ENCODE measurements around the gene DHODH.
"Not testable (repeated sequence)": the region's sequence is repeated elsewhere in the genome, so short reads cannot be mapped to it uniquely, and the experiment has no call there.

The DHODH gene

GRCh38 chr16:72008424-72009216, at the start of gene DHODH:
TSS of gene DHODH (plus strand) at chr16:72008744. CDS start at chr16:72008765, 21 bp downstream.
- peak; percentile 97 for DNase-seq (ENCODE audit: low read depth)

- peak; percentile 65 for DNase-seq (ENCODE audit: low read depth)
Observed at GRCh38 chr16:71961066-71962039, 47.2 kb upstream of the DHODH start.

- DNase-seq (ENCODE audit: low read depth) = no peak
Observed at GRCh38 chr16:71963125-71963875, 45.2 kb upstream of the DHODH start.

- DNase-seq (ENCODE audit: low read depth) = no peak
Observed at GRCh38 chr16:71965223-71965622, 43.3 kb upstream of the DHODH start.

- no peak for DNase-seq (ENCODE audit: low read depth)
Observed at GRCh38 chr16:71966932-71967331, 41.6 kb upstream of the DHODH start.

GRCh38 chr16:71969353-71969752, 39.2 kb upstream of the DHODH start:
- no peak for DNase-seq (ENCODE audit: low read depth)

GRCh38 chr16:71971571-71971970, 37.0 kb upstream of the DHODH start:
- no peak for DNase-seq (ENCODE audit: low read depth)

- no peak for DNase-seq (ENCODE audit: low read depth)
Observed at GRCh38 chr16:71972356-71972755, 36.2 kb upstream of the DHODH start.

GRCh38 chr16:71973001-71973400, 35.5 kb upstream of the DHODH start:
- DNase-seq (ENCODE audit: low read depth) = no peak

GRCh38 chr16:71974068-71974818, 34.3 kb upstream of the DHODH start:
- DNase-seq (ENCODE audit: low read depth) = no peak

- DNase-seq (ENCODE audit: low read depth) = no peak
Observed at GRCh38 chr16:71985262-71985974, 23.1 kb upstream of the DHODH start.

- DNase-seq (ENCODE audit: low read depth) = no peak
Observed at GRCh38 chr16:71986131-71986530, 22.4 kb upstream of the DHODH start.

- no peak for DNase-seq (ENCODE audit: low read depth)
Observed at GRCh38 chr16:71995038-71995437, 13.5 kb upstream of the DHODH start.

- not testable (repeated sequence) for DNase-seq (ENCODE audit: low read depth)
Observed at GRCh38 chr16:71997578-71997977, 11.0 kb upstream of the DHODH start.

GRCh38 chr16:72001180-72001874, 7.2 kb upstream of the DHODH start:
- no peak for DNase-seq (ENCODE audit: low read depth)

- DNase-seq (ENCODE audit: low read depth) = no peak
Observed at GRCh38 chr16:72002619-72003018, 5.9 kb upstream of the DHODH start.

- not testable (repeated sequence) for DNase-seq (ENCODE audit: low read depth)
Observed at GRCh38 chr16:72008065-72008423, 500 bp upstream of the DHODH start.

GRCh38 chr16:72009779-72010178, 1.2 kb downstream of the DHODH start:
- DNase-seq (ENCODE audit: low read depth) = no peak

GRCh38 chr16:72012607-72013006, 4.1 kb downstream of the DHODH start:
- DNase-seq (ENCODE audit: low read depth) = no peak

- no peak for DNase-seq (ENCODE audit: low read depth)
Observed at GRCh38 chr16:72013389-72013788, 4.8 kb downstream of the DHODH start.
